Osteoblast (primary cell): ENCODE results near the gene ACCSL. TPM values are rescaled to one million over a fixed set of nuclear protein-coding genes. Genes with fewer than 3 reads are reported as not detected.

Source experiments
- DNase-seq: peaks from one replicate; pipeline ENCODE4 v3.0.0; 2011; ENCODE audit warnings: low spot score, mixed read lengths; ENCODE audit not compliant: insufficient read length; ENCODE audit errors: missing footprints
- H2AFZ ChIP-seq: 2 replicates; pipeline ENCODE4 v1.6.0; 2011; ENCODE audit warnings: mild to moderate bottlenecking, low read length
- H3K27ac ChIP-seq: 2 replicates; pipeline ENCODE4 v1.5.1; 2011; ENCODE audit warnings: mild to moderate bottlenecking, low read depth, low read length, moderate library complexity
- H3K27me3 ChIP-seq: 2 replicates; pipeline ENCODE4 v1.6.0; 2012; ENCODE audit warnings: mild to moderate bottlenecking, control low read depth, inconsistent platforms, low read length, moderate library complexity; ENCODE audit not compliant: insufficient read depth
- H3K36me3 ChIP-seq: 2 replicates; pipeline ENCODE4 v1.5.1; 2011; ENCODE audit warnings: mild to moderate bottlenecking, low read length, control low read depth, moderate library complexity; ENCODE audit not compliant: insufficient read depth
- H3K4me1 ChIP-seq: 2 replicates; pipeline ENCODE4 v1.5.1; 2011; ENCODE audit warnings: mild to moderate bottlenecking, low read length, control low read depth, moderate library complexity; ENCODE audit not compliant: insufficient read depth
- H3K4me2 ChIP-seq: 2 replicates; pipeline ENCODE4 v1.6.0; 2011; ENCODE audit warnings: mild to moderate bottlenecking, low read length; ENCODE audit not compliant: insufficient read depth
- H3K4me3 ChIP-seq: fragments of 200-600 bp; sonication (generic); 3 replicates; pipeline ENCODE4 v1.5.1; 2012; ENCODE audit warnings: mild to moderate bottlenecking, low read length, inconsistent platforms; ENCODE audit not compliant: insufficient read depth
- H3K79me2 ChIP-seq: 2 replicates; pipeline ENCODE4 v1.6.0; 2012; ENCODE audit warnings: mild to moderate bottlenecking, low read length, control low read depth, inconsistent platforms; ENCODE audit not compliant: insufficient read depth
- H3K9me3 ChIP-seq: 2 replicates; pipeline ENCODE4 v1.5.1; 2011; ENCODE audit warnings: low read depth, low read length, control low read depth
- H4K20me1 ChIP-seq: 2 replicates; pipeline ENCODE4 v1.6.0; 2012; ENCODE audit warnings: mild to moderate bottlenecking, low read length, control low read depth; ENCODE audit not compliant: insufficient read depth
- CTCF ChIP-seq: IDR thresholded peaks from 2 replicates; pipeline ENCODE4 v1.5.1; 2011; ENCODE audit warnings: mild to moderate bottlenecking, low read depth, low read length, moderate library complexity; ENCODE audit errors: extremely low read depth
- total RNA-seq: library from RNA; depleted of rRNA; stranded (reverse); fragments of >200 nt; gene quantifications from 2 replicates; pipeline ENCODE4 v1.2.3, GENCODE V29; 2012

ACCSL gene
- total RNA-seq, 1 donor: not detected

GRCh38 chr11:44090539-44090938, 42.8 kb downstream of the ACCSL start:
- Histone ChIP-seq H3K9me3 (no peaks in the 10 kb centered on the region), H4K20me1 (no peaks in the 10 kb centered on the region), H3K79me2 (peaks cover under 1% of the 10 kb centered on the region), H3K36me3 (no peaks in the 10 kb centered on the region), H3K4me3 (no peak overlapping the region), H3K4me2 (no peak overlapping the region), H3K27ac (no peak overlapping the region), H3K27me3 (peaks cover 4% of the 10 kb centered on the region), H3K4me1 (peaks cover 3% of the 10 kb centered on the region), H2AFZ (no peak overlapping the region)
- no peak for DNase-seq
- no peak for TF ChIP-seq CTCF

- Histone ChIP-seq H3K27me3 (peaks cover 4% of the 10 kb centered on the region), H2AFZ (no peak overlapping the region), H3K9me3 (no peaks in the 10 kb centered on the region), H3K4me3 (no peak overlapping the region), H3K27ac (no peak overlapping the region), H3K36me3 (no peaks in the 10 kb centered on the region), H3K4me1 (peaks cover 15% of the 10 kb centered on the region), H3K79me2 (peaks cover 28% of the 10 kb centered on the region), H3K4me2 (no peak overlapping the region), H4K20me1 (peaks cover 10% of the 10 kb centered on the region)
- peak; percentile 80 for TF ChIP-seq CTCF
- DNase-seq: peak; percentile 90
These were observed 46.6 kb downstream of the ACCSL start for GRCh38 chr11:44094260-44094868.

- Histone ChIP-seq H3K9me3 (no peaks in the 10 kb centered on the region), H3K4me2 (peak within 1 kb of the TSS; percentile 93), H3K4me3 (peak within 1 kb of the TSS; percentile 92), H3K27me3 (peaks cover 4% of the 10 kb centered on the region), H3K79me2 (peaks cover 42% of the 10 kb centered on the region), H4K20me1 (peaks cover 23% of the 10 kb centered on the region), H3K4me1 (peaks cover 15% of the 10 kb centered on the region), H2AFZ (peak within 1 kb of the TSS; percentile 86), H3K36me3 (no peaks in the 10 kb centered on the region), H3K27ac (peak within 1 kb of the TSS; percentile 68)
- peak; percentile 97 for DNase-seq
- TF ChIP-seq CTCF: peak; percentile 81
These were observed 48.0 kb downstream of the ACCSL start, which contains the start of gene EXT2 for GRCh38 chr11:44095506-44096359. TSS of gene EXT2 (plus strand) at chr11:44095678. CDS start at chr11:44107713, 12,035 bp downstream.
